GM12878 (cell line): ENCODE data around the gene OR4D1. TPM values are rescaled to one million over a fixed set of nuclear protein-coding genes. Genes with fewer than 3 reads are reported as not detected.

Experiments used
- ATAC-seq: fragments of 200-7000 bp; cut with Tn5 transposase; 3 replicates; pipeline ENCODE4 v1.9.1; 2020; ENCODE audit warnings: mild to moderate bottlenecking, moderate library complexity
- BruUV-seq: library from RNA; stranded (reverse); fragments of 400-500 nt; replicated peaks from 2 replicates; lab custom pipeline; 2021; lab: Mats Ljungman, UMichigan
- CTCF ChIA-PET: fragments of 300-600 bp; sonication (Branson Sonifier 250); formaldehyde crosslinking; extraction: SDS; loops from one replicate; lab custom pipeline; 2021; ENCODE audit warnings: inconsistent platforms; lab: Yijun Ruan, JAX
- POLR2A ChIA-PET: fragments of 350-600 bp; formaldehyde crosslinking; extraction: SDS; loops from one replicate; lab custom pipeline; 2021; ENCODE audit warnings: inconsistent platforms; lab: Charles Lee
- RAD21 ChIA-PET: fragments of 300-600 bp; sonication (Branson Sonifier 250); formaldehyde crosslinking; loops from one replicate; lab custom pipeline; 2023; ENCODE audit warnings: antibody characterized with exemption; ENCODE audit not compliant: unreplicated experiment; lab: Charles Lee
- SMC1A ChIA-PET: fragments of 300-600 bp; sonication (Branson Sonifier 250); formaldehyde crosslinking; loops from one replicate; lab custom pipeline; 2023; ENCODE audit not compliant: unreplicated experiment, uncharacterized antibody; lab: Charles Lee
- DNase-seq: peaks from one replicate; pipeline ENCODE4 v3.0.0-alpha.2; 2011; ENCODE audit warnings: low read depth, low spot score
- FAIRE-seq: peaks from 3 replicates; lab custom pipeline; 2011; peaks lifted over from hg19 to GRCh38; lab: Jason Lieb, UNC
- H2AFZ ChIP-seq: 2 replicates; pipeline ENCODE4 v1.6.0; 2011; ENCODE audit warnings: low read depth, low read length, control low read depth; ENCODE audit not compliant: control insufficient read depth
- H3K27ac ChIP-seq: 2 replicates; pipeline ENCODE4 v1.5.1; 2011; ENCODE audit warnings: control low read depth; ENCODE audit not compliant: control insufficient read depth, insufficient read depth
- H3K27me3 ChIP-seq, 2 experiments: replicated peaks in 1 of 2; 2 replicates each; pipeline versions ENCODE4 v1.6.0 to v1.6.1; 2011; ENCODE audit warnings: low read length in 1 of 2; ENCODE audit not compliant: control insufficient read depth in 2 of 2, insufficient read depth in 2 of 2
- H3K36me3 ChIP-seq, 2 experiments: 2 replicates each; pipeline ENCODE4 v1.5.1; 2011; ENCODE audit warnings: low read length in 1 of 2; ENCODE audit not compliant: control insufficient read depth in 2 of 2, insufficient read depth in 2 of 2
- H3K4me1 ChIP-seq: 2 replicates; pipeline ENCODE4 v1.6.1; 2011; ENCODE audit warnings: mild to moderate bottlenecking, low read length, moderate library complexity, mixed read lengths; ENCODE audit not compliant: control insufficient read depth, insufficient read depth
- H3K4me2 ChIP-seq: 2 replicates; pipeline ENCODE4 v1.6.0; 2011; ENCODE audit warnings: control low read depth; ENCODE audit not compliant: control insufficient read depth, insufficient read depth
- H3K4me3 ChIP-seq: fragments of 200-600 bp; sonication (generic); 2 replicates; pipeline ENCODE4 v1.5.1; 2016
- H3K79me2 ChIP-seq: 2 replicates; pipeline ENCODE4 v1.6.0; 2011; ENCODE audit warnings: low read length; ENCODE audit not compliant: control insufficient read depth, insufficient read depth
- H3K9ac ChIP-seq: 2 replicates; pipeline ENCODE4 v1.8.0; 2011; ENCODE audit warnings: low read length, control low read depth, mixed read lengths; ENCODE audit not compliant: control insufficient read depth, insufficient read depth
- H3K9me3 ChIP-seq: replicated peaks from 3 replicates; pipeline ENCODE4 v1.5.1; 2011; ENCODE audit warnings: mild to moderate bottlenecking, low read length; ENCODE audit not compliant: control insufficient read depth, insufficient read depth
- H4K20me1 ChIP-seq: 2 replicates; pipeline ENCODE4 v1.6.0; 2011; ENCODE audit not compliant: control insufficient read depth, insufficient read depth
- ASH2L ChIP-seq: fragments of 300-600, 200-600 bp; sonication (generic); IDR thresholded peaks from 2 replicates; pipeline ENCODE4 v1.6.1; 2017; ENCODE audit warnings: low read depth, mild to moderate bottlenecking, borderline replicate concordance
- CREB1 ChIP-seq: IDR thresholded peaks from 2 replicates; pipeline ENCODE4 v1.6.1; 2012; ENCODE audit warnings: low read depth, mild to moderate bottlenecking, inconsistent platforms
- E2F8 ChIP-seq: fragments of 450-650 bp; IDR thresholded peaks from 2 replicates; pipeline ENCODE4 v1.6.1; 2018; ENCODE audit warnings: mild to moderate bottlenecking, low read depth, moderate library complexity; ENCODE audit not compliant: partially characterized antibody
- EGR1 ChIP-seq, 2 experiments: IDR thresholded peaks; 1 replicate in 1 of 2; 2 replicates in 1 of 2; pipeline ENCODE4 v1.6.1; 2011 to 2012; ENCODE audit warnings: low read depth in 2 of 2, low read length in 2 of 2, borderline replicate concordance in 1 of 2, mild to moderate bottlenecking in 1 of 2, moderate library complexity in 1 of 2
- IRF4 ChIP-seq: IDR thresholded peaks from 2 replicates; pipeline ENCODE4 v1.6.1; 2011; ENCODE audit warnings: low read depth, low read length
- JUNB ChIP-seq: IDR thresholded peaks from 2 replicates; pipeline ENCODE4 v1.6.1; 2016; ENCODE audit warnings: antibody characterized with exemption, mild to moderate bottlenecking
- MTA3 ChIP-seq: IDR thresholded peaks from 2 replicates; pipeline ENCODE4 v1.6.1; 2012; ENCODE audit warnings: low read length, inconsistent platforms, borderline replicate concordance
- POLR2AphosphoS2 ChIP-seq: IDR thresholded peaks from 2 replicates; pipeline ENCODE4 v1.6.1; 2011; ENCODE audit warnings: low read depth, mild to moderate bottlenecking, low read length, improper control_type of control experiment, moderate library complexity
- RUNX3 ChIP-seq: IDR thresholded peaks from 2 replicates; pipeline ENCODE4 v1.6.1; 2012; ENCODE audit warnings: low read length, inconsistent platforms
- SIX5 ChIP-seq: IDR thresholded peaks from 2 replicates; pipeline ENCODE4 v1.6.1; 2011; ENCODE audit warnings: mild to moderate bottlenecking, low read depth, low read length, moderate library complexity; ENCODE audit not compliant: severe bottlenecking
- SMC3 ChIP-seq: IDR thresholded peaks from 2 replicates; pipeline ENCODE4 v1.6.1; 2011; ENCODE audit warnings: low read length, improper control_type of control experiment, borderline replicate concordance
- SRF ChIP-seq, 2 experiments: IDR thresholded peaks; 2 replicates each; pipeline ENCODE4 v1.6.1; 2011; ENCODE audit warnings: low read depth in 2 of 2, low read length in 2 of 2, mild to moderate bottlenecking in 1 of 2, moderate library complexity in 1 of 2
- STAT1 ChIP-seq: fragments of 450-650 bp; conservative IDR thresholded peaks from 2 replicates; pipeline ENCODE4 v1.6.1; 2014; ENCODE audit warnings: antibody characterized with exemption, mild to moderate bottlenecking
- YBX1 ChIP-seq: fragments of 450-650 bp; IDR thresholded peaks from 2 replicates; pipeline ENCODE4 v1.6.1; 2016; ENCODE audit warnings: antibody characterized with exemption
- YY1 ChIP-seq: IDR thresholded peaks from 2 replicates; pipeline ENCODE4 v1.6.1; 2011; ENCODE audit warnings: low read depth, mild to moderate bottlenecking, low read length
- WGBS: methylation state at CpG from one replicate; pipeline ENCODE4 v1.1.6; 2016; ENCODE audit warnings: low lambda C conversion rate; ENCODE audit not compliant: insufficient replicate concordance, insufficient coverage; ENCODE audit errors: missing lambda C conversion rate; 5-methylcytosine and 5-hydroxymethylcytosine counted together
- in situ Hi-C: fragments of 300-500 bp; cut with MboI; formaldehyde crosslinking; loops from 9 replicates; pipeline ENCODE4 v1.14.3; 2018; ENCODE audit warnings: mixed read lengths
- intact Hi-C: fragments of 100-400 bp; cut with micrococcal nuclease; formaldehyde crosslinking; loops from one replicate; pipeline ENCODE4 v1.14.2; 2022; ENCODE audit not compliant: unreplicated experiment
- polyA plus RNA-seq, 11 experiments: library from polyadenylated mRNA; depleted of rRNA in 4 of 11; unstranded in 6 of 11; stranded (reverse) in 5 of 11; fragments of >200 nt; fragmentation: Nextera tagmentation in 4 of 11; fragmentation: Illumina TruSeq in 1 of 11; extraction: Ambion mirVana in 4 of 11; extraction: Trizol in 1 of 11; gene quantifications; 1 replicate in 1 of 11; 2 replicates in 10 of 11; pipeline versions ENCODE4 v1.2.1 to v1.2.3, GENCODE V29; 2011 to 2016; ENCODE audit warnings: inconsistent platforms in 2 of 11, missing spikeins in 2 of 11, low read depth in 1 of 11
- total RNA-seq, 4 experiments: library from RNA; depleted of rRNA in 3 of 4; stranded (reverse); fragments of >200 nt in 3 of 4; fragmentation: Illumina TruSeq in 1 of 4; extraction: Trizol in 1 of 4; gene quantifications; 2 replicates each; pipeline versions ENCODE4 v1.2.1 to v1.2.3, GENCODE V29; 2013 to 2021
- TF ChIP-seq, protein P1 (sequence below): IDR thresholded peaks from 2 replicates; pipeline ENCODE4 v1.6.1; 2012; ENCODE audit warnings: low read length, inconsistent platforms
- TF ChIP-seq, protein P2 (sequence below): IDR thresholded peaks from 2 replicates; pipeline ENCODE4 v1.6.1; 2011; ENCODE audit warnings: borderline replicate concordance, low read depth, mild to moderate bottlenecking, moderate library complexity, low read length; ENCODE audit not compliant: insufficient read depth, poor library complexity, severe bottlenecking

Gene OR4D1
- total and polyA plus RNA-seq, 10 of the 15 experiments (the other 5 are each of a cell fraction or from before 2014, with no cell fraction given): not detected

GRCh38 chr17:58113947-58114346, 34.2 kb upstream of the OR4D1 start:
- WGBS: 35% methylated on average over 4 of the region's 4 CpGs
- ChIA-PET SMC1A (interaction anchor here (1.0 to 3.5 kb wide), 7 partner anchors 10 to 253 kb away, joined by 3 to 31 read pairs (median 3); no protein-coding TSS in a partner anchor), RAD21 (interaction anchor here (0.6 to 3.2 kb wide), 6 partner anchors 107 to 256 kb away, joined by 3 to 16 read pairs (median 4); partner anchors contain the start of gene SRSF1), POLR2A (no interaction called here), CTCF (interaction anchor here (0.8 to 6.6 kb wide), 10 partner anchors 9 to 367 kb away, joined by 3 to 87 read pairs (median 3); partner anchors contain the start of gene SRSF1)
- Histone ChIP-seq H3K27me3 (peaks cover 0 to 3% of the 10 kb centered on the region in 2 experiments; a peak in 1 of 4 replicates), H3K4me3 (no peak overlapping the region), H3K4me1 (no peaks in the 10 kb centered on the region), H4K20me1 (no peaks in the 10 kb centered on the region), H3K79me2 (no peaks in the 10 kb centered on the region), H3K9me3 (no peaks in the 10 kb centered on the region), H2AFZ (no peak overlapping the region), H3K4me2 (no peak overlapping the region), H3K9ac (no peak overlapping the region), H3K36me3 (no peaks in the 10 kb centered on the region), H3K27ac (no peak overlapping the region)
- DNase-seq: no peak
- FAIRE-seq: no peak
- in situ Hi-C loops (no loop called here), intact Hi-C loops (loop anchor here (1.0 to 5.0 kb wide), 5 partner anchors 58 to 987 kb away; partner anchors contain the start of gene SRSF1)
- TF ChIP-seq SIX5: no peak
- TF ChIP-seq STAT1: no peak
- TF ChIP-seq E2F8: no peak
- no peak for TF ChIP-seq EGR1 (IDR thresholded peaks at IDR 0.05; ENCODE audit: borderline replicate concordance in 1 of 2, low read depth in 2 of 2, low read length in 2 of 2)
- no peak for TF ChIP-seq RUNX3
- TF ChIP-seq, protein P1, sequence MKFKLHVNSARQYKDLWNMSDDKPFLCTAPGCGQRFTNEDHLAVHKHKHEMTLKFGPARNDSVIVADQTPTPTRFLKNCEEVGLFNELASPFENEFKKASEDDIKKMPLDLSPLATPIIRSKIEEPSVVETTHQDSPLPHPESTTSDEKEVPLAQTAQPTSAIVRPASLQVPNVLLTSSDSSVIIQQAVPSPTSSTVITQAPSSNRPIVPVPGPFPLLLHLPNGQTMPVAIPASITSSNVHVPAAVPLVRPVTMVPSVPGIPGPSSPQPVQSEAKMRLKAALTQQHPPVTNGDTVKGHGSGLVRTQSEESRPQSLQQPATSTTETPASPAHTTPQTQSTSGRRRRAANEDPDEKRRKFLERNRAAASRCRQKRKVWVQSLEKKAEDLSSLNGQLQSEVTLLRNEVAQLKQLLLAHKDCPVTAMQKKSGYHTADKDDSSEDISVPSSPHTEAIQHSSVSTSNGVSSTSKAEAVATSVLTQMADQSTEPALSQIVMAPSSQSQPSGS: no peak
- TF ChIP-seq, protein P2, sequence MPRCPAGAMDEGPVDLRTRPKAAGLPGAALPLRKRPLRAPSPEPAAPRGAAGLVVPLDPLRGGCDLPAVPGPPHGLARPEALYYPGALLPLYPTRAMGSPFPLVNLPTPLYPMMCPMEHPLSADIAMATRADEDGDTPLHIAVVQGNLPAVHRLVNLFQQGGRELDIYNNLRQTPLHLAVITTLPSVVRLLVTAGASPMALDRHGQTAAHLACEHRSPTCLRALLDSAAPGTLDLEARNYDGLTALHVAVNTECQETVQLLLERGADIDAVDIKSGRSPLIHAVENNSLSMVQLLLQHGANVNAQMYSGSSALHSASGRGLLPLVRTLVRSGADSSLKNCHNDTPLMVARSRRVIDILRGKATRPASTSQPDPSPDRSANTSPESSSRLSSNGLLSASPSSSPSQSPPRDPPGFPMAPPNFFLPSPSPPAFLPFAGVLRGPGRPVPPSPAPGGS: no peak
- TF ChIP-seq SRF (IDR thresholded peaks at IDR 0.05; ENCODE audit: low read depth in 2 of 2, low read length in 2 of 2): no peak
- TF ChIP-seq IRF4: no peak
- TF ChIP-seq CREB1: no peak
- TF ChIP-seq MTA3: no peak
- no peak for TF ChIP-seq YY1
- no peak for TF ChIP-seq SMC3
- no peak for TF ChIP-seq ASH2L
- no peak for TF ChIP-seq YBX1
- no peak for TF ChIP-seq JUNB
- no peak for TF ChIP-seq POLR2AphosphoS2
- no TSS peak for BruUV-seq
- ATAC-seq: no peak
